Neural cell (in vitro differentiated cells): ENCODE results near the gene FBLN2. TPM values are rescaled to one million over a fixed set of nuclear protein-coding genes. Genes with fewer than 3 reads are reported as not detected.
"Not testable (repeated sequence)": the region's sequence is repeated elsewhere in the genome, so short reads cannot be mapped to it uniquely, and the experiment has no call there.

Experiments used
- H2AFZ ChIP-seq: fragments of 200-600, 300-800 bp; sonication (generic), shearing (Covaris generic); 2 replicates; pipeline ENCODE4 v1.6.0; 2014; ENCODE audit warnings: low read depth, mild to moderate bottlenecking, antibody characterized with exemption, low read length, moderate library complexity
- H3F3A ChIP-seq: fragments of 200-600 bp; shearing (Covaris generic); 2 replicates; pipeline ENCODE4 v1.6.1; 2016; ENCODE audit warnings: mild to moderate bottlenecking, moderate library complexity, mixed read lengths, antibody characterized with exemption, low read length; ENCODE audit not compliant: insufficient read depth, poor library complexity, severe bottlenecking
- H3K27ac ChIP-seq: fragments of 200-600, 300-800 bp; sonication (generic), shearing (Covaris generic); 2 replicates; pipeline ENCODE4 v1.5.1; 2014; ENCODE audit warnings: mild to moderate bottlenecking, low read length, moderate library complexity
- H3K27me3 ChIP-seq: fragments of 300-800, 200-600 bp; sonication (generic), shearing (Covaris generic); 2 replicates; pipeline ENCODE4 v1.6.0; 2014; ENCODE audit warnings: mild to moderate bottlenecking, low read depth, low read length, moderate library complexity; ENCODE audit not compliant: insufficient read depth
- H3K36me3 ChIP-seq: fragments of 300-800, 200-600 bp; sonication (generic), shearing (Covaris generic); 2 replicates; pipeline ENCODE4 v1.5.1; 2014; ENCODE audit warnings: mild to moderate bottlenecking, antibody characterized with exemption, low read length, moderate library complexity; ENCODE audit not compliant: insufficient read depth
- H3K4me2 ChIP-seq: fragments of 300-800, 200-600 bp; sonication (generic), shearing (Covaris generic); 2 replicates; pipeline ENCODE4 v1.6.0; 2014; ENCODE audit warnings: mild to moderate bottlenecking, low read length
- H3K4me3 ChIP-seq: fragments of 300-800, 200-600 bp; sonication (generic), shearing (Covaris generic); 2 replicates; pipeline ENCODE4 v1.5.1; 2014; ENCODE audit warnings: mild to moderate bottlenecking, low read length, moderate library complexity
- H3K79me2 ChIP-seq: fragments of 200-600 bp; shearing (Covaris generic); replicated peaks from 2 replicates; pipeline ENCODE4 v1.6.0; 2014; ENCODE audit warnings: mild to moderate bottlenecking, low read length, moderate library complexity; ENCODE audit not compliant: insufficient read depth
- H3K9ac ChIP-seq: fragments of 300-800, 200-600 bp; sonication (generic), shearing (Covaris generic); 2 replicates; pipeline ENCODE4 v1.6.1; 2016; ENCODE audit warnings: mild to moderate bottlenecking, low read length, mixed read lengths
- H3K9me2 ChIP-seq: fragments of 200-600 bp; shearing (Covaris generic); 2 replicates; pipeline ENCODE4 v1.6.1; 2016; ENCODE audit warnings: mild to moderate bottlenecking, low read length, mixed read lengths; ENCODE audit not compliant: insufficient read depth
- H3K9me3 ChIP-seq: fragments of 200-600, 300-800 bp; sonication (generic), shearing (Covaris generic); 2 replicates; pipeline ENCODE4 v1.6.1; 2016; ENCODE audit warnings: mild to moderate bottlenecking, mixed run types, low read length, moderate library complexity, mixed read lengths
- H4K20me1 ChIP-seq: fragments of 200-600 bp; shearing (Covaris generic); 2 replicates; pipeline ENCODE4 v1.6.1; 2016; ENCODE audit warnings: mild to moderate bottlenecking, mixed run types; ENCODE audit not compliant: insufficient read depth
- EZH2 ChIP-seq: fragments of 200-600, 300-800 bp; shearing (Covaris generic), sonication (generic); IDR thresholded peaks from 2 replicates; pipeline ENCODE4 v1.6.1; 2014; ENCODE audit warnings: antibody characterized with exemption, low read length, borderline replicate concordance, mild to moderate bottlenecking; ENCODE audit not compliant: insufficient read depth, poor library complexity, severe bottlenecking
- MXI1 ChIP-seq: fragments of 450-650 bp; conservative IDR thresholded peaks from 2 replicates; pipeline ENCODE4 v1.6.1; 2014; ENCODE audit warnings: antibody characterized with exemption, mild to moderate bottlenecking; ENCODE audit not compliant: poor library complexity, severe bottlenecking
- POLR2AphosphoS5 ChIP-seq: IDR thresholded peaks from 2 replicates; pipeline ENCODE4 v1.6.1; 2012
- RAD21 ChIP-seq: fragments of 450-650 bp; conservative IDR thresholded peaks from 2 replicates; pipeline ENCODE4 v1.6.1; 2014; ENCODE audit warnings: antibody characterized with exemption, mild to moderate bottlenecking, moderate library complexity
- TAF1 ChIP-seq: IDR thresholded peaks from 2 replicates; pipeline ENCODE4 v1.6.1; 2012; ENCODE audit warnings: low read depth
- polyA minus RNA-seq: library from RNA; depleted of rRNA, polyadenylated mRNA; stranded (reverse); fragments of >200 nt; gene quantifications from 2 replicates; pipeline ENCODE4 v1.2.3, GENCODE V29; 2014
- polyA plus RNA-seq: library from polyadenylated mRNA; depleted of rRNA; stranded (reverse); fragments of >200 nt; gene quantifications from 2 replicates; pipeline ENCODE4 v1.2.3, GENCODE V29; 2014
- TF ChIP-seq, protein P1 (sequence below): IDR thresholded peaks from 2 replicates; pipeline ENCODE4 v1.6.1; 2012; ENCODE audit warnings: borderline replicate concordance
- TF ChIP-seq, protein P2 (sequence below): fragments of 450-650 bp; IDR thresholded peaks from 2 replicates; pipeline ENCODE4 v1.5.1; 2014; ENCODE audit warnings: antibody characterized with exemption, mild to moderate bottlenecking, moderate library complexity; ENCODE audit not compliant: poor library complexity, severe bottlenecking

The FBLN2 gene
- polyA plus RNA-seq = 0.30 and 0.37 TPM in 2 replicates
- polyA minus RNA-seq = 0.12 and 0.24 TPM in 2 replicates

GRCh38 chr3:13548696-13549622 is at the start of gene FBLN2:
Gene FBLN2 (plus strand): TSS chr3:13549125. CDS start chr3:13570356, 21,231 bp downstream.
- Histone ChIP-seq H2AFZ (no peak within 1 kb of the TSS), H3K4me2 (no peak within 1 kb of the TSS), H3K9ac (no peak within 1 kb of the TSS), H3K36me3 (no peaks in the 10 kb centered on the region), H3K27me3 (peaks cover 18% of the 10 kb centered on the region), H4K20me1 (no peaks in the 10 kb centered on the region), H3K9me3 (no peaks in the 10 kb centered on the region), H3K4me3 (peak within 1 kb of the TSS; percentile 30), H3K9me2 (no peaks in the 10 kb centered on the region), H3K27ac (no peak within 1 kb of the TSS), H3K79me2 (no peaks in the 10 kb centered on the region), H3F3A (no peaks in the 10 kb centered on the region)
- no peak for TF ChIP-seq POLR2AphosphoS5

- H3F3A ChIP-seq, H4K20me1 ChIP-seq, H3K27ac ChIP-seq: not testable (repeated sequence)
Observed at GRCh38 chr3:13499246-13499645, 49.7 kb upstream of the FBLN2 start.

DNA sequence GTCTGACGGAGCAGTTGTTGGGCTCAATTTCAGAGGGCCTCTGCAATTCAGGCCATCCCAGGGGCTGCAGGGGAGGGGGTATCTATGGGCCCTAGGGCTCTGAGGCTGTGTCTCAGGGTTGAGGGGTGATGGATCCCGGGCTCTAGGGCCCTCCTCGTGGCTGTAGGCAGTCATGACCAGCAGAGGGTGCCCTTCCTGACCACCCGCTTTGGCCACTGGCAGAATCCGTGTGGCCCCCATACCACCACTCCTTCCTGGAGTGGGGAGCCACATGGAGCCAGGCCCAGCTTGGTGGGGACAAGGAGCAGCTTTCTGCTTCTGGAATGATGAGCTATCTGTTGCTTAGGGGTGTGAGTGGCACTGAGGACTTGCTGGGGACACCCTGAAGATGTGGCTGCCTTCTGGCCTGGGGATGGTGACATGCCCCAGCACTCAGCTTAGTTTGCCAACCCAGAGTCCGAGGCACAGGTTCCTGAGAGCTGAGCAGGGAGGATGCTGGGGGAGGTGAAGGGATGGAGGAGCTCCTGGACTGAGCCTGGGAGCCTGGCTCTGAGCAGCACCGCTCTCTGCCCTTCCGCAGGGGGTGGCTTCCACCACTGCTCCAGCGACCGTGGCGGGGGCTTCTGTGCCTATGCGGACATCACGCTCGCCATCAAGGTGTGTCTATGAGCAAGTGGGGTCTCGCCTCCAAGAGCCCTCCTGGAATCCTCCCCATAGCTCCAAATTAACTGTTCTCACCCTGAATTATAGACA is 48.6 kb upstream of the FBLN2 start:
- no peaks in the 10 kb centered on the region for H3K79me2 ChIP-seq
- no peaks in the 10 kb centered on the region for H3K9me3 ChIP-seq
- no peaks in the 10 kb centered on the region for H3K27me3 ChIP-seq
- no peak overlapping the region for H3K9ac ChIP-seq
- H3K27ac ChIP-seq = no peak overlapping the region
- H3K9me2 ChIP-seq = no peaks in the 10 kb centered on the region
- H3K4me3 ChIP-seq = no peak overlapping the region
- H3K36me3 ChIP-seq = no peaks in the 10 kb centered on the region
- no peaks in the 10 kb centered on the region for H4K20me1 ChIP-seq
- no peak overlapping the region for H3K4me2 ChIP-seq
- no peaks in the 10 kb centered on the region for H3F3A ChIP-seq
- H2AFZ ChIP-seq = no peak overlapping the region
- TF ChIP-seq RAD21 = no peak
- TF ChIP-seq EZH2 = no peak
- TF ChIP-seq, protein P1, sequence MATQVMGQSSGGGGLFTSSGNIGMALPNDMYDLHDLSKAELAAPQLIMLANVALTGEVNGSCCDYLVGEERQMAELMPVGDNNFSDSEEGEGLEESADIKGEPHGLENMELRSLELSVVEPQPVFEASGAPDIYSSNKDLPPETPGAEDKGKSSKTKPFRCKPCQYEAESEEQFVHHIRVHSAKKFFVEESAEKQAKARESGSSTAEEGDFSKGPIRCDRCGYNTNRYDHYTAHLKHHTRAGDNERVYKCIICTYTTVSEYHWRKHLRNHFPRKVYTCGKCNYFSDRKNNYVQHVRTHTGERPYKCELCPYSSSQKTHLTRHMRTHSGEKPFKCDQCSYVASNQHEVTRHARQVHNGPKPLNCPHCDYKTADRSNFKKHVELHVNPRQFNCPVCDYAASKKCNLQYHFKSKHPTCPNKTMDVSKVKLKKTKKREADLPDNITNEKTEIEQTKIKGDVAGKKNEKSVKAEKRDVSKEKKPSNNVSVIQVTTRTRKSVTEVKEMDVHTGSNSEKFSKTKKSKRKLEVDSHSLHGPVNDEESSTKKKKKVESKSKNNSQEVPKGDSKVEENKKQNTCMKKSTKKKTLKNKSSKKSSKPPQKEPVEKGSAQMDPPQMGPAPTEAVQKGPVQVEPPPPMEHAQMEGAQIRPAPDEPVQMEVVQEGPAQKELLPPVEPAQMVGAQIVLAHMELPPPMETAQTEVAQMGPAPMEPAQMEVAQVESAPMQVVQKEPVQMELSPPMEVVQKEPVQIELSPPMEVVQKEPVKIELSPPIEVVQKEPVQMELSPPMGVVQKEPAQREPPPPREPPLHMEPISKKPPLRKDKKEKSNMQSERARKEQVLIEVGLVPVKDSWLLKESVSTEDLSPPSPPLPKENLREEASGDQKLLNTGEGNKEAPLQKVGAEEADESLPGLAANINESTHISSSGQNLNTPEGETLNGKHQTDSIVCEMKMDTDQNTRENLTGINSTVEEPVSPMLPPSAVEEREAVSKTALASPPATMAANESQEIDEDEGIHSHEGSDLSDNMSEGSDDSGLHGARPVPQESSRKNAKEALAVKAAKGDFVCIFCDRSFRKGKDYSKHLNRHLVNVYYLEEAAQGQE = no peak
- TF ChIP-seq POLR2AphosphoS5 = no peak
- TF ChIP-seq, protein P2, sequence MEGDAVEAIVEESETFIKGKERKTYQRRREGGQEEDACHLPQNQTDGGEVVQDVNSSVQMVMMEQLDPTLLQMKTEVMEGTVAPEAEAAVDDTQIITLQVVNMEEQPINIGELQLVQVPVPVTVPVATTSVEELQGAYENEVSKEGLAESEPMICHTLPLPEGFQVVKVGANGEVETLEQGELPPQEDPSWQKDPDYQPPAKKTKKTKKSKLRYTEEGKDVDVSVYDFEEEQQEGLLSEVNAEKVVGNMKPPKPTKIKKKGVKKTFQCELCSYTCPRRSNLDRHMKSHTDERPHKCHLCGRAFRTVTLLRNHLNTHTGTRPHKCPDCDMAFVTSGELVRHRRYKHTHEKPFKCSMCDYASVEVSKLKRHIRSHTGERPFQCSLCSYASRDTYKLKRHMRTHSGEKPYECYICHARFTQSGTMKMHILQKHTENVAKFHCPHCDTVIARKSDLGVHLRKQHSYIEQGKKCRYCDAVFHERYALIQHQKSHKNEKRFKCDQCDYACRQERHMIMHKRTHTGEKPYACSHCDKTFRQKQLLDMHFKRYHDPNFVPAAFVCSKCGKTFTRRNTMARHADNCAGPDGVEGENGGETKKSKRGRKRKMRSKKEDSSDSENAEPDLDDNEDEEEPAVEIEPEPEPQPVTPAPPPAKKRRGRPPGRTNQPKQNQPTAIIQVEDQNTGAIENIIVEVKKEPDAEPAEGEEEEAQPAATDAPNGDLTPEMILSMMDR = no peak
- no peak for TF ChIP-seq TAF1
- TF ChIP-seq MXI1 = no peak

More at GRCh38 chr3:13499246-13499645, 49.7 kb upstream of the FBLN2 start:
- H3K4me2 ChIP-seq, H3K27me3 ChIP-seq, H3K4me3 ChIP-seq, H3K9ac ChIP-seq, H3K9me2 ChIP-seq, H3K9me3 ChIP-seq, H3K36me3 ChIP-seq, H2AFZ ChIP-seq, H3K79me2 ChIP-seq: not testable (repeated sequence)
